HG03025 (cell line): ENCODE data around the gene KCNG3.
"Not testable (repeated sequence)": the region's sequence is repeated elsewhere in the genome, so short reads cannot be mapped to it uniquely, and the experiment has no call there.

Source experiments
- ATAC-seq: cut with Tn5 transposase; IDR thresholded peaks from one replicate; pipeline ENCODE4 v1.9.1; 2021; ENCODE audit warnings: mild to moderate bottlenecking, moderate library complexity; ENCODE audit not compliant: unreplicated experiment, low FRiP score

The KCNG3 gene

DNA sequence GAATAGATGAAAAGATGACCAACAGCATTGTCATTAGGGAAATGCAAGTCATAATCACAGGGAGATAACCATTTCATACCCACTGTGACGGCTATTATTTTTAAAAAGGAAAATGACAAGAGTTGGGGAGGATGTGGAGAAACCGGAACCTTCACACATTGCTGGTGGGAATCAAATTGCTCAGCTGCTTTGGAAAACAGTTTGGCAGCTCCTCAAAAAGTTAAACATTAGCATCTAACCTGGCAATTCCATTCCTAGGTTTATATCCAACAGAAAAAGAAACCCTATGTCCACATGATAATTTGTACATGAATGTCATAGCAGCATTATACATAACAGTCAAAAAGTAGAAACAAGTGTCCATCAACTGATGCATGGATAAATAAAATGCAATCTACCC is 58.2 kb downstream of the KCNG3 start:
- no peak for ATAC-seq

GRCh38 chr2:42430188-42430587 is 63.6 kb downstream of the KCNG3 start:
- ATAC-seq = no peak

- ATAC-seq = no peak
Measured at GRCh38 chr2:42429352-42429751, 64.4 kb downstream of the KCNG3 start.

- ATAC-seq = no peak
Measured at GRCh38 chr2:42425697-42426096, 68.1 kb downstream of the KCNG3 start.

DNA sequence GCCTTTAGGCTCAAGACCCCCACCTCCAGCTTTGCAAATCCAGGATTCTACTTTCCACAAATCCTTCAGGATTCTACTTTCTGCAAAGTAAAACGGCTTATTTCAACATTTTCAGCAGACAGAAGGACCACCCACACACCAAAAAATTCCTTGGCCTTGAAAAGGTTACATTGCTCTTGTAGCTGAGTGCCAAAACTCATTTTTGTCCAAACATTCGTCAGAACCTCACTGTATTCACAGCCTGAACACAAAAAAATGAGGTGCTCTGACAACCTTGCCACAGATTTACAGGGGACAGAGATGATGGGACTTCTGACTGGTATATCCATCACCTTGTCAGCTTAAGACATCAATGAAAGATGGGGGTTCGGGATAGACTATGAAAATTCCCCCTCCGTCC is 69.7 kb downstream of the KCNG3 start:
- ATAC-seq = no peak

DNA sequence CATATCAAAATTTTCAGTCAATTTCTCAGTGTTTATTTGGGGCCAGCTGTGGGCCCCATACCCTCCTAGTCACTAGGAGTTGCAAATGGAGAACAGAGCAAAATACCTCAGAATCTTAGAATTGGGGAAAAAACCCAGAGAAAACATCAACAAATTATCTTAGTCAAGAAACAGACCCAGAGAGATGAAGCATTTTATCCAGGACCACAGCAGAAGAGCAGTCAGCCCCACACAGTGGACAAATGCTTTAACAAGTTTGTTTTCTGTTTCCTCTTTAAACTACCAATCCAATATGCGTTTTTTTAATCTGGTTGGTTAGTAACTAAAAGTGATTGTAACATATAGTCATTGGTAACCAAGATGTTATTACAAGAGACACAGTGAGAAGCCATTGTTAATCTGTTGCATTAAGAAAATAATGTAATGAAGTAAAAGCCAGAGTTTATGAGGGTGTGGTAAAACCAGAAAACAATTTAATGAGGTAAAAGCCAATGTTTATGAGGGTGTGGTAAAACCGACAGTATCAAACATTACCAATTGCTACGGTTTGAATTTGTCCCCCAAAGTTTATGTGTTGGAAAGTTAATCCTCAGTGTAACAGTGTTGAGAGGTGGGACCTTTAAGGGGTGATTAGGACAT is 72.1 kb downstream of the KCNG3 start:
- ATAC-seq = no peak

GRCh38 chr2:42421157-42421485 is 72.7 kb downstream of the KCNG3 start:
- no peak for ATAC-seq

GRCh38 chr2:42414648-42415047 is 79.1 kb downstream of the KCNG3 start:
- no peak for ATAC-seq

DNA sequence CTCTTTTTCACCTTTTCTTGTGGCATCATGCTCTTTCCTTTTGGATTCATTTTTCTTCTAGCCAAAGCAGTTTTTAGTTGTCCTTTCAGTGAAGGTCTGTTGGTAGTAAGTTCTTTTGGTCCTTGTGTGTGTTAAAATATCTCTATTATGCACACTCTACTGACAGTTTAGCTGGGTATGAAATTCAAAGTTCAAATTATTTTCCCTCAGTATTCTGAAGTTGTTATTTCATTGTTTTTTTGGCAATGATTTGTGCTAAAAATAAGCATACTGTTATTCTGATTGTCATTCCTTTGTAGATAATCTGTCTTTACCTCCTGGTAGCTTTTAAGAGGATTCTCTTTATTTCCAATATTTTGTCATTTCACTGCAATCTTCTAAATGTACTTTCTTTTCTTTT is 79.6 kb downstream of the KCNG3 start:
- no peak for ATAC-seq

GRCh38 chr2:42410742-42411514 is 82.9 kb downstream of the KCNG3 start:
- ATAC-seq = no peak

DNA sequence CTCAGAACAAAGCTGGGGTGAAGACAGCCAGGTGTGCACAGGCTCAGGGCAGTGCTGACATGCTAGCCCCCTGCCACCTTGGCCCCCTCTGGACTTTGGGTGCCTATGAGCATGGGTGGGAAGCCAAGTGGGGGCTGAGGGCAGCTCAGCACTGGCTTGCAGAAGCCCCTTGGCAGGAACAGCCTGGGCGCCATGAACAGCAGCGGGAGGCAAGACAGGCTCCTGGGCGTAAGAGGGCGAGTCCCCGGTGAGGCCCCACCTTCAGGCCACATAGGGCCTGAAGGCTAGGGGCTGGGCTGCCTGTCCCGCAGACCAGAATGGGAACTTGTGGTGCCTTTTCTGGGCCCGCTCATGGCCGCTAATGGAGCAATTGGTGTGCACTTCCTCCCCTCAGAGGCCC is 85.8 kb downstream of the KCNG3 start:
- no peak for ATAC-seq

GRCh38 chr2:42407476-42407875 is 86.3 kb downstream of the KCNG3 start:
- ATAC-seq = no peak

- no peak for ATAC-seq
Measured at GRCh38 chr2:42404676-42405075, 89.1 kb downstream of the KCNG3 start.

GRCh38 chr2:42401773-42402172 is 92.0 kb downstream of the KCNG3 start:
- ATAC-seq = no peak

DNA sequence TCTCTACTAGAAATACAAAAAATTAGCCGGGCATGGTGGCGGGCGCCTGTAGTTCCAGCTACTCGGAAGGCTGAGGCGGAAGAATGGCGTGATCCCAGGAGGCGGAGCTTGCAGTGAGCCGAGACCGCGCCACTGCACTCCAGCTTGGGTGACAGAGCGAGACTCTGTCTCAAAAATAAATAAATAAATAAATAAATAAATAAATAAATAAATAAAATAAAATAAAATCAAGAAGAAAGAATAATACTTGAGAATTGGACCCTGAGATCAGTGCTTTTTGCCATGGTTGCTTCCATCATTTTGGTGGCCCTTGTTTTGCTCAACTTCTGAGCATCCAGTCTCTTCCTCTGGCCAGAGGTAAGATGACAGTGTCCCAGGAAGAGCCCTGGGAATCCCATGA is 95.7 kb downstream of the KCNG3 start:
- not testable (repeated sequence) for ATAC-seq

DNA sequence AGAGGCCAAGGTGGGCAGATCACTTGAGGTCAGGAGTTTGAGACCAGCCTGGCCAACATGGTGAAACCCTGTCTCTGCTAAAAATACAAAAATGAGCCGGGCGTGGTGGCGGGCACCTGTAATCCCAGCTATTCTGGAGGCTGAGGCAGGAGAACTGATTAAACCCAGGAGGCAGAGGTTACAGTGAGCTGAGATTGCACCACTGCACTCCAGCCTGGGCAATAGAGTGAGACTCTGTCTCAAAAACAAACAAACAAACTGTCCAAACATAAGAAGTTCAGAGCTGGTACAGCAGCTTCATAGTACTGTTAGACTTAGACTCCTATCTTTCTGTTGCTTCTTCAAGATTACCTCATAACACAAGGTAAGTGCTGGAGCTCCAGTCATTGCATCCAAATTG is 100.5 kb downstream of the KCNG3 start:
- not testable (repeated sequence) for ATAC-seq

- no peak for ATAC-seq
Measured at GRCh38 chr2:42392191-42392590, 101.6 kb downstream of the KCNG3 start.
